Thyroid gland (tissue), 4 donors: ENCODE measurements around the gene C5orf58.

Experiments used
- CTCF ChIP-seq, 6 experiments: fragments of 200-600 bp in 3 of 6; fragments of 450-650 bp in 3 of 6; sonication (generic) in 3 of 6; IDR thresholded peaks; one replicate each; pipeline ENCODE4 v1.5.1; 2016 to 2019; ENCODE audit warnings: antibody characterized with exemption in 6 of 6, mild to moderate bottlenecking in 2 of 6, inconsistent platforms in 1 of 6, moderate library complexity in 1 of 6
- POLR2A ChIP-seq, 2 donors: fragments of 450-650 bp; IDR thresholded peaks; one replicate each; pipeline ENCODE4 v1.6.1; 2017; ENCODE audit warnings: antibody characterized with exemption in 2 of 2, mild to moderate bottlenecking in 2 of 2, moderate library complexity in 1 of 2

DNA sequence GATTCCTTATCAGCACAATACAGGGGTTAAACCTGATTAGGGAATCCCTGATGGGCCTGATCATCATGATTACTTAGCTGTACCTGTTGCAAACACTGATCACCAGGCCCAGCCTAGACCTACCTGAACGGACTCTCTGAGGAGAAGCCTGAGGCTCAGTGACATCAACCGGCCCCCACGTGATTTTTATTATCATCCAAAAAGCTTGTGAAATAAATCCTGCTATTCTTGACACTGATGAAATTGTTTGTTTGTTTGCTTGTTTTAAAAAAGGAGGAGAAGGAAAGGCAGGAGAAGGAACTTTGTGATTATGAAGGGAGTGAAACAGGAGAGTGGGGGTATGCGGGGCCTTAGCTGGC lies 46.7 kb downstream of the C5orf58 start:
- no peak for TF ChIP-seq CTCF (IDR thresholded peaks at IDR 0.05)
- TF ChIP-seq POLR2A (IDR thresholded peaks at IDR 0.05), result no peak
